ENCODE data around the gene C16orf92. TPM values are rescaled to one million over a fixed set of nuclear protein-coding genes. Genes with fewer than 3 reads are reported as not detected.

Gene C16orf92
- total RNA-seq, 1 experiment from 2014 or later: not detected

DNA sequence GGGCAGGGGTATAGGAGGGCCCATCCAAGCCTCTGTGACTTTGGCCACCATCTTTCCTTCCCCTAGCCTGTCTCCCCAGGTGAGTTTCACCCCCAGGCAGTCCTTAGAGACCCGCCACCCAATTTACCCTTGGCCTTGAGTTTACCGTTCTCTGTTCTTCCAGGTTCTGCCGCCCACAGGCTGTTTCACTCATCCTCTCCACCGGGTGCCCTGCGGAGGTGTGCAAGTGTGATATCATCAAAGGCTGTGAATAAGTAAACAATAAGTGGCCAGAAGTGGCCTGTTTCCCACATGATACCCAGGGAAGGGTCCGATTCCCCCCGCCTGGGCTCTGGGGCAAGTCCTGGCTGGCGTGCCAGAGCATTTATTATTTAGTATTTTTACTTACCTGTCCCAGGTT is 23.2 kb downstream of the C16orf92 start:
- POLR2A ChIA-PET (ENCODE audit: unreplicated experiment): no interaction called here
- H4K20me1 ChIP-seq (ENCODE audit: insufficient read depth): no peaks in the 10 kb centered on the region
- peaks cover 13% of the 10 kb centered on the region for H3F3A ChIP-seq (ENCODE audit: insufficient read depth, low read depth)
- H3K4me1 ChIP-seq (replicated peaks; ENCODE audit: insufficient read depth): 0 out of 2 replicates have a peak, but pooled peaks cover 3% of the 10 kb centered on the region
- TF ChIP-seq, protein P1, sequence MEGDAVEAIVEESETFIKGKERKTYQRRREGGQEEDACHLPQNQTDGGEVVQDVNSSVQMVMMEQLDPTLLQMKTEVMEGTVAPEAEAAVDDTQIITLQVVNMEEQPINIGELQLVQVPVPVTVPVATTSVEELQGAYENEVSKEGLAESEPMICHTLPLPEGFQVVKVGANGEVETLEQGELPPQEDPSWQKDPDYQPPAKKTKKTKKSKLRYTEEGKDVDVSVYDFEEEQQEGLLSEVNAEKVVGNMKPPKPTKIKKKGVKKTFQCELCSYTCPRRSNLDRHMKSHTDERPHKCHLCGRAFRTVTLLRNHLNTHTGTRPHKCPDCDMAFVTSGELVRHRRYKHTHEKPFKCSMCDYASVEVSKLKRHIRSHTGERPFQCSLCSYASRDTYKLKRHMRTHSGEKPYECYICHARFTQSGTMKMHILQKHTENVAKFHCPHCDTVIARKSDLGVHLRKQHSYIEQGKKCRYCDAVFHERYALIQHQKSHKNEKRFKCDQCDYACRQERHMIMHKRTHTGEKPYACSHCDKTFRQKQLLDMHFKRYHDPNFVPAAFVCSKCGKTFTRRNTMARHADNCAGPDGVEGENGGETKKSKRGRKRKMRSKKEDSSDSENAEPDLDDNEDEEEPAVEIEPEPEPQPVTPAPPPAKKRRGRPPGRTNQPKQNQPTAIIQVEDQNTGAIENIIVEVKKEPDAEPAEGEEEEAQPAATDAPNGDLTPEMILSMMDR (conservative IDR thresholded peaks at IDR 0.05): no peak
- TF ChIP-seq EZH2 (IDR thresholded peaks at IDR 0.05; ENCODE audit: low read depth): no peak
- H2AFZ ChIP-seq: no peak overlapping the region
- no peaks in the 10 kb centered on the region for H3K9me3 ChIP-seq (ENCODE audit: insufficient read depth, low read depth)
- intact Hi-C loops (cut with micrococcal nuclease; ENCODE audit: unreplicated experiment): no loop called here
- H3K79me2 ChIP-seq (ENCODE audit: low read depth): no peaks in the 10 kb centered on the region
- no peaks in the 10 kb centered on the region for H3K9me2 ChIP-seq (ENCODE audit: insufficient read depth)
- H3K27me3 ChIP-seq (ENCODE audit: insufficient read depth, low read depth): no peaks in the 10 kb centered on the region
- no peak for DNase-seq
- H3K4me2 ChIP-seq: no peak overlapping the region
- H3K27ac ChIP-seq: no peak overlapping the region
- no peak overlapping the region for H3K4me3 ChIP-seq
- H3K36me3 ChIP-seq (ENCODE audit: low read depth): no peaks in the 10 kb centered on the region
- no TSS peak for BruUV-seq (replicated peaks)
- CTCF ChIA-PET: no interaction called here

DNA sequence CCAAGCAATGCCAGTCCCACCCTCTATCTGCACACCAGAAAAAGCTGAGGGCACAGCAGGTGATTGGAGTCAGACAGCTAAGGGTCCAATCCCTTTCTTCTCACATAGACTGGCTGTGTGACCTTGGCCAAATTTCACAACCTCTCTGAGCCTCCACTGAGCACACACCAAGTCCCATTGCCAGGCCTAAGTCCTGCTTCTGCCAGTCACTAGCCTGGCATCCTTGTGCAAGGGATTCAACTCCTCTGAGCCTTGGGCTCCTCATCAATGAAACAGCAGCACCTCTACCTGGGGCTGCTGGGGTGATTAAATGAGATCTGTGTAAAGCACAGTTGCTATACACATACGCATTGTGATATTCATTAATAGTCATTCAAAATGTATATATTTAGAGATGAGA is 23.6 kb downstream of the C16orf92 start:
- H2AFZ ChIP-seq: no peak overlapping the region
- BruUV-seq (replicated peaks): no TSS peak
- peaks cover 16% of the 10 kb centered on the region for H3F3A ChIP-seq (ENCODE audit: insufficient read depth, low read depth)
- H3K79me2 ChIP-seq (ENCODE audit: low read depth): no peaks in the 10 kb centered on the region
- no peaks in the 10 kb centered on the region for H4K20me1 ChIP-seq (ENCODE audit: insufficient read depth)
- no peaks in the 10 kb centered on the region for H3K9me2 ChIP-seq (ENCODE audit: insufficient read depth)
- no peak overlapping the region for H3K4me3 ChIP-seq
- H3K27me3 ChIP-seq (ENCODE audit: insufficient read depth, low read depth): no peaks in the 10 kb centered on the region
- ChIA-PET CTCF (no interaction called here), POLR2A (ENCODE audit: unreplicated experiment) (interaction anchor here (0.6 kb wide), 2 partner anchors 157 to 587 kb away, joined by 3 read pairs; no protein-coding TSS in a partner anchor)
- TF ChIP-seq EZH2 (IDR thresholded peaks at IDR 0.05; ENCODE audit: low read depth): no peak
- TF ChIP-seq, protein P1 (conservative IDR thresholded peaks at IDR 0.05): no peak
- H3K36me3 ChIP-seq (ENCODE audit: low read depth): no peaks in the 10 kb centered on the region
- H3K27ac ChIP-seq: no peak overlapping the region
- H3K4me2 ChIP-seq: no peak overlapping the region
- intact Hi-C loops (cut with micrococcal nuclease; ENCODE audit: unreplicated experiment): no loop called here
- H3K4me1 ChIP-seq (replicated peaks; ENCODE audit: insufficient read depth): 0 out of 2 replicates have a peak, but pooled peaks cover 3% of the 10 kb centered on the region
- H3K9me3 ChIP-seq (ENCODE audit: insufficient read depth, low read depth): no peaks in the 10 kb centered on the region
- no peak for DNase-seq

DNA sequence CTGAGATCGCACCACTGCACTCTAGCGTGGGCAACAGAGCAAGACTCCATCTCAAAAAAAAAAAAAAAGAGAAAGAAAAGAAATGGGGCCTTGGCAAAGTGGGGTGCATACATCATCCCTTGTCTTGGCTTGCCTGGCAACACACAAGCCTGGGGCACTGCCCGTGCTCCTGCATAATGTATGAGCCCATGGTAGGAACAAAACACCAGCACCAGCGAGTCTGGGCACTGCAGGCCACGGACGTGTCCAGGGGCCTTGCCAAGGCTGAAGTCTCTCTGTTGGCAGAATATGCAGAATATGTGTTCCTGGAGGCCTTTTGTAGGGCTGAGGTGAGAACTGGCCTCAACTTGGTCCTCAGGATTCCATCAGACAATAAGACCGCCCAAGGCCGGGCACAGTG is 26.9 kb downstream of the C16orf92 start:
- Histone ChIP-seq H3K36me3 (ENCODE audit: low read depth) (no peaks in the 10 kb centered on the region), H3K4me2 (no peak overlapping the region), H3K27me3 (ENCODE audit: insufficient read depth, low read depth) (no peaks in the 10 kb centered on the region), H3F3A (ENCODE audit: insufficient read depth, low read depth) (peaks cover 34% of the 10 kb centered on the region), H3K27ac (no peak overlapping the region), H2AFZ (no peak overlapping the region), H3K4me1 (replicated peaks; ENCODE audit: insufficient read depth) (peaks cover 11% of the 10 kb centered on the region), H3K79me2 (ENCODE audit: low read depth) (peaks cover 6% of the 10 kb centered on the region), H3K9me3 (ENCODE audit: insufficient read depth, low read depth) (no peaks in the 10 kb centered on the region), H3K4me3 (no peak overlapping the region), H3K9me2 (ENCODE audit: insufficient read depth) (no peaks in the 10 kb centered on the region), H4K20me1 (ENCODE audit: insufficient read depth) (no peaks in the 10 kb centered on the region)
- BruUV-seq (replicated peaks): no TSS peak
- intact Hi-C loops (cut with micrococcal nuclease; ENCODE audit: unreplicated experiment): loop anchor here (5.0 kb wide), 1 partner anchor 357 kb away; the partner anchor contains the start of gene ZNF771
- ChIA-PET POLR2A (ENCODE audit: unreplicated experiment) (interaction anchor here (0.8 kb wide), 1 partner anchor 10 kb away, joined by 7 read pairs; no protein-coding TSS in a partner anchor), CTCF (no interaction called here)
- no peak for DNase-seq
- TF ChIP-seq, protein P1 (conservative IDR thresholded peaks at IDR 0.05): no peak
- no peak for TF ChIP-seq EZH2 (IDR thresholded peaks at IDR 0.05; ENCODE audit: low read depth)
